Astrocyte (in vitro differentiated cells and primary cell): ENCODE data around the gene REL. TPM values are rescaled to one million over a fixed set of nuclear protein-coding genes. Genes with fewer than 3 reads are reported as not detected.

Source experiments
- DNase-seq: peaks from one replicate; pipeline ENCODE4 v3.0.0-alpha.2; 2010; ENCODE audit warnings: low read depth
- FAIRE-seq: peaks from 2 replicates; lab custom pipeline; 2011; peaks lifted over from hg19 to GRCh38; lab: Jason Lieb, UNC
- H2AFZ ChIP-seq: 2 replicates; pipeline ENCODE4 v1.6.0; 2012; ENCODE audit warnings: low read depth, low read length, inconsistent platforms
- H3K27ac ChIP-seq: 2 replicates; pipeline ENCODE4 v1.5.1; 2011; ENCODE audit warnings: low read depth, low read length, inconsistent platforms
- H3K27me3 ChIP-seq: 2 replicates; pipeline ENCODE4 v1.6.0; 2011; ENCODE audit warnings: low read length, inconsistent platforms; ENCODE audit not compliant: insufficient read depth
- H3K36me3 ChIP-seq: 2 replicates; pipeline ENCODE4 v1.5.1; 2011; ENCODE audit warnings: low read length, inconsistent platforms; ENCODE audit not compliant: insufficient read depth
- H3K4me1 ChIP-seq: 2 replicates; pipeline ENCODE4 v1.5.1; 2011; ENCODE audit warnings: low read length, inconsistent platforms; ENCODE audit not compliant: insufficient read depth
- H3K4me2 ChIP-seq: 2 replicates; pipeline ENCODE4 v1.6.0; 2012; ENCODE audit warnings: low read length, inconsistent platforms
- H3K4me3 ChIP-seq: 2 replicates; pipeline ENCODE4 v1.5.1; 2011; ENCODE audit warnings: low read depth, mild to moderate bottlenecking, low read length, inconsistent platforms; ENCODE audit not compliant: insufficient read depth
- H3K79me2 ChIP-seq: 2 replicates; pipeline ENCODE4 v1.6.0; 2012; ENCODE audit warnings: mild to moderate bottlenecking, low read length, inconsistent platforms; ENCODE audit not compliant: insufficient read depth
- H3K9ac ChIP-seq: 2 replicates; pipeline ENCODE4 v1.6.0; 2012; ENCODE audit warnings: mild to moderate bottlenecking, low read length, inconsistent platforms
- H3K9me3 ChIP-seq: 2 replicates; pipeline ENCODE4 v1.5.1; 2012; ENCODE audit warnings: low read depth, mild to moderate bottlenecking, low read length, inconsistent platforms; ENCODE audit not compliant: insufficient read depth
- H4K20me1 ChIP-seq: 2 replicates; pipeline ENCODE4 v1.6.0; 2012; ENCODE audit warnings: low read length, inconsistent platforms; ENCODE audit not compliant: insufficient read depth
- H3K27ac Mint-ChIP-seq: one replicate; pipeline ENCODE4 v1.8.0; 2021; ENCODE audit warnings: mild to moderate bottlenecking, mixed read lengths; ENCODE audit not compliant: unreplicated experiment
- H3K27me3 Mint-ChIP-seq: one replicate; pipeline ENCODE4 v1.8.0; 2021; ENCODE audit warnings: low read depth, mixed read lengths; ENCODE audit not compliant: unreplicated experiment
- H3K36me3 Mint-ChIP-seq: one replicate; pipeline ENCODE4 v1.8.0; 2021; ENCODE audit warnings: low read depth, mixed read lengths; ENCODE audit not compliant: unreplicated experiment
- H3K4me1 Mint-ChIP-seq: one replicate; pipeline ENCODE4 v1.8.0; 2021; ENCODE audit warnings: low read depth, mixed read lengths; ENCODE audit not compliant: unreplicated experiment
- H3K4me3 Mint-ChIP-seq: one replicate; pipeline ENCODE4 v1.8.0; 2021; ENCODE audit warnings: mild to moderate bottlenecking, moderate library complexity, mixed read lengths; ENCODE audit not compliant: unreplicated experiment
- H3K9me3 Mint-ChIP-seq: one replicate; pipeline ENCODE4 v1.8.0; 2021; ENCODE audit warnings: mild to moderate bottlenecking, mixed read lengths; ENCODE audit not compliant: unreplicated experiment
- CTCF ChIP-seq: IDR thresholded peaks from 2 replicates; pipeline ENCODE4 v1.5.1; 2011; ENCODE audit warnings: low read depth, mild to moderate bottlenecking, inconsistent platforms, low read length, moderate library complexity; ENCODE audit not compliant: insufficient read depth
- EZH2 ChIP-seq: IDR thresholded peaks from 2 replicates; pipeline ENCODE4 v1.6.1; 2012; ENCODE audit warnings: mild to moderate bottlenecking, low read length, inconsistent platforms; ENCODE audit not compliant: insufficient read depth
- total RNA-seq: library from RNA; stranded (reverse); gene quantifications from 2 replicates; pipeline ENCODE4 v1.2.1, GENCODE V29; 2021

Gene REL
- total RNA-seq, 1 donor from 2014 or later, result 6.5 TPM

GRCh38 chr2:60958800-60959199 lies 77.4 kb downstream of the REL start:
- FAIRE-seq (no peak), DNase-seq (peak; percentile 69)
- Histone ChIP-seq H3K4me2 (peak overlapping the region; percentile 19), H3K4me1 (peaks cover 8% of the 10 kb centered on the region), H3K4me3 (no peak overlapping the region), H3K9ac (no peak overlapping the region), H2AFZ (no peak overlapping the region), H3K27ac (peak overlapping the region; percentile 40), H3K36me3 (peaks cover 2% of the 10 kb centered on the region), H3K79me2 (no peaks in the 10 kb centered on the region), H4K20me1 (no peaks in the 10 kb centered on the region), H3K27me3 (no peaks in the 10 kb centered on the region), H3K9me3 (no peaks in the 10 kb centered on the region)
- Mint-ChIP-seq H3K36me3 (peaks cover 10% of the 10 kb centered on the region), H3K4me1 (peaks cover 5% of the 10 kb centered on the region), H3K27me3 (no peaks in the 10 kb centered on the region), H3K4me3 (no peak overlapping the region), H3K27ac (peak overlapping the region; percentile 77), H3K9me3 (no peaks in the 10 kb centered on the region)
- TF ChIP-seq EZH2, result no peak
- TF ChIP-seq CTCF, result no peak

GRCh38 chr2:60959501-60959900 lies 78.1 kb downstream of the REL start:
- no peaks in the 10 kb centered on the region for H3K27me3 ChIP-seq
- no peaks in the 10 kb centered on the region for H3K36me3 ChIP-seq
- FAIRE-seq, result no peak
- no peaks in the 10 kb centered on the region for H4K20me1 ChIP-seq
- H3K27ac ChIP-seq, result no peak overlapping the region
- peaks cover 5% of the 10 kb centered on the region for H3K4me1 Mint-ChIP-seq
- peaks cover 10% of the 10 kb centered on the region for H3K36me3 Mint-ChIP-seq
- no peak for TF ChIP-seq CTCF
- TF ChIP-seq EZH2, result no peak
- H3K9me3 ChIP-seq, result no peaks in the 10 kb centered on the region
- no peak overlapping the region for H3K27ac Mint-ChIP-seq
- no peak overlapping the region for H3K4me2 ChIP-seq
- no peaks in the 10 kb centered on the region for H3K79me2 ChIP-seq
- H3K9ac ChIP-seq, result no peak overlapping the region
- DNase-seq, result no peak
- peaks cover 8% of the 10 kb centered on the region for H3K4me1 ChIP-seq
- H3K4me3 ChIP-seq, result no peak overlapping the region
- no peaks in the 10 kb centered on the region for H3K27me3 Mint-ChIP-seq
- no peak overlapping the region for H3K4me3 Mint-ChIP-seq
- no peaks in the 10 kb centered on the region for H3K9me3 Mint-ChIP-seq
- H2AFZ ChIP-seq, result no peak overlapping the region

GRCh38 chr2:60960706-60961105 lies 79.3 kb downstream of the REL start:
- H3K9me3 Mint-ChIP-seq, result no peaks in the 10 kb centered on the region
- Histone ChIP-seq H3K27me3 (no peaks in the 10 kb centered on the region), H3K4me1 (peaks cover 8% of the 10 kb centered on the region)

More at GRCh38 chr2:60960706-60961105, 79.3 kb downstream of the REL start:
- Mint-ChIP-seq H3K4me1 (peaks cover 5% of the 10 kb centered on the region), H3K27ac (no peak overlapping the region), H3K4me3 (no peak overlapping the region), H3K36me3 (peaks cover 7% of the 10 kb centered on the region), H3K27me3 (no peaks in the 10 kb centered on the region)
- H3K27ac ChIP-seq, result no peak overlapping the region
- no peaks in the 10 kb centered on the region for H3K9me3 ChIP-seq
- no peaks in the 10 kb centered on the region for H4K20me1 ChIP-seq
- H3K79me2 ChIP-seq, result no peaks in the 10 kb centered on the region
- no peaks in the 10 kb centered on the region for H3K36me3 ChIP-seq
- FAIRE-seq, result no peak
- no peak overlapping the region for H3K9ac ChIP-seq
- H2AFZ ChIP-seq, result no peak overlapping the region
- no peak overlapping the region for H3K4me3 ChIP-seq
- no peak overlapping the region for H3K4me2 ChIP-seq
- no peak for TF ChIP-seq EZH2
- TF ChIP-seq CTCF, result no peak
- DNase-seq, result no peak
